ENCODE data around the gene XRCC4.

GRCh38 chr5:83076742-83077661 is at the start of gene XRCC4, which contains the start of gene TMEM167A:
- TF ChIP-seq, protein P1, sequence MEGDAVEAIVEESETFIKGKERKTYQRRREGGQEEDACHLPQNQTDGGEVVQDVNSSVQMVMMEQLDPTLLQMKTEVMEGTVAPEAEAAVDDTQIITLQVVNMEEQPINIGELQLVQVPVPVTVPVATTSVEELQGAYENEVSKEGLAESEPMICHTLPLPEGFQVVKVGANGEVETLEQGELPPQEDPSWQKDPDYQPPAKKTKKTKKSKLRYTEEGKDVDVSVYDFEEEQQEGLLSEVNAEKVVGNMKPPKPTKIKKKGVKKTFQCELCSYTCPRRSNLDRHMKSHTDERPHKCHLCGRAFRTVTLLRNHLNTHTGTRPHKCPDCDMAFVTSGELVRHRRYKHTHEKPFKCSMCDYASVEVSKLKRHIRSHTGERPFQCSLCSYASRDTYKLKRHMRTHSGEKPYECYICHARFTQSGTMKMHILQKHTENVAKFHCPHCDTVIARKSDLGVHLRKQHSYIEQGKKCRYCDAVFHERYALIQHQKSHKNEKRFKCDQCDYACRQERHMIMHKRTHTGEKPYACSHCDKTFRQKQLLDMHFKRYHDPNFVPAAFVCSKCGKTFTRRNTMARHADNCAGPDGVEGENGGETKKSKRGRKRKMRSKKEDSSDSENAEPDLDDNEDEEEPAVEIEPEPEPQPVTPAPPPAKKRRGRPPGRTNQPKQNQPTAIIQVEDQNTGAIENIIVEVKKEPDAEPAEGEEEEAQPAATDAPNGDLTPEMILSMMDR (IDR thresholded peaks at IDR 0.05) = no peak
- TF ChIP-seq EZH2 (IDR thresholded peaks at IDR 0.05) = no peak
- TF ChIP-seq EZH2phosphoT487 (IDR thresholded peaks at IDR 0.05) = no peak

All from neural progenitor cell (in vitro differentiated cells).